Activated B cell treated with CpG ODN at 0.5 μM for 24 hours (primary cell): Measurements from ENCODE around the gene NF2. TPM values are rescaled to one million over a fixed set of nuclear protein-coding genes. Genes with fewer than 3 reads are reported as not detected.
A peak's percentile ranks its signal among the peaks of the same experiment; 100 is the strongest.

Experiments used
- ATAC-seq: fragments of 200-7000 bp; cut with Tn5 transposase; one replicate; pipeline ENCODE4 v1.10.0; 2021; ENCODE audit warnings: low read depth, mild to moderate bottlenecking, moderate library complexity
- CTCF ChIA-PET: fragments of 350-600 bp; sonication (Branson Sonifier 250); formaldehyde crosslinking; loops from one replicate; lab custom pipeline; 2021; ENCODE audit warnings: antibody characterized with exemption; lab: Charles Lee
- POLR2A ChIA-PET: fragments of 350-600 bp; sonication (Branson Sonifier 250); formaldehyde crosslinking; loops from one replicate; lab custom pipeline; 2021; ENCODE audit warnings: antibody characterized with exemption; lab: Charles Lee
- DNase-seq: peaks from one replicate; pipeline ENCODE4 v3.0.0; 2022
- H3K27ac Mint-ChIP-seq: one replicate; pipeline ENCODE4 v1.8.0; 2020; ENCODE audit warnings: mixed read lengths
- H3K27me3 Mint-ChIP-seq: one replicate; pipeline ENCODE4 v1.8.0; 2021; ENCODE audit warnings: mixed read lengths
- H3K36me3 Mint-ChIP-seq: one replicate; pipeline ENCODE4 v1.8.0; 2021; ENCODE audit warnings: low read depth, mixed read lengths
- H3K4me1 Mint-ChIP-seq: one replicate; pipeline ENCODE4 v1.8.0; 2021; ENCODE audit warnings: mixed read lengths
- H3K4me3 Mint-ChIP-seq: one replicate; pipeline ENCODE4 v1.8.0; 2020; ENCODE audit warnings: mild to moderate bottlenecking, mixed read lengths
- H3K9me3 Mint-ChIP-seq: one replicate; pipeline ENCODE4 v1.8.0; 2020; ENCODE audit warnings: mixed read lengths
- CTCF ChIP-seq: fragments of 200-600 bp; IDR thresholded peaks from one replicate; pipeline ENCODE4 v1.8.0; 2022; ENCODE audit warnings: antibody characterized with exemption, mild to moderate bottlenecking
- intact Hi-C: fragments of 100-400 bp; cut with micrococcal nuclease; formaldehyde crosslinking; loops from one replicate; pipeline ENCODE4 v1.15.1; 2024
- total RNA-seq: library from RNA; stranded (reverse); gene quantifications from 2 replicates; pipeline ENCODE4 v1.2.3, GENCODE V29; 2022

The NF2 gene
- total RNA-seq, 1 donor from 2014 or later: 30.3 TPM

GRCh38 chr22:29718949-29719898, 115.8 kb downstream of the NF2 start:
- no peak for ATAC-seq
- intact Hi-C loops: no loop called here
- TF ChIP-seq CTCF: no peak
- Mint-ChIP-seq H3K4me3 (peak overlapping the region; percentile 28), H3K4me1 (peaks cover 7% of the 10 kb centered on the region), H3K9me3 (no peaks in the 10 kb centered on the region), H3K36me3 (no peaks in the 10 kb centered on the region), H3K27ac (no peak overlapping the region), H3K27me3 (peaks cover 43% of the 10 kb centered on the region)
- no peak for DNase-seq
- POLR2A ChIA-PET: no interaction called here
- CTCF ChIA-PET: no interaction called here

- Mint-ChIP-seq H3K27me3 (peaks cover 43% of the 10 kb centered on the region), H3K4me1 (peaks cover 7% of the 10 kb centered on the region), H3K36me3 (no peaks in the 10 kb centered on the region), H3K27ac (no peak within 1 kb of the TSS), H3K9me3 (no peaks in the 10 kb centered on the region), H3K4me3 (peak within 1 kb of the TSS; percentile 28)
- CTCF ChIA-PET: no interaction called here
- DNase-seq (no peak), ATAC-seq (no peak)
- TF ChIP-seq CTCF: no peak
- intact Hi-C loops: no loop called here
- POLR2A ChIA-PET: no interaction called here
Observed at GRCh38 chr22:29719899-29720645, 116.6 kb downstream of the NF2 start, which contains the start of gene CABP7. TSS of gene CABP7 (plus strand) at chr22:29720003. CDS start at chr22:29720425, 422 bp downstream.

GRCh38 chr22:29720811-29721323, 117.4 kb downstream of the NF2 start:
- Mint-ChIP-seq H3K36me3 (no peaks in the 10 kb centered on the region), H3K27ac (no peak overlapping the region), H3K27me3 (peaks cover 44% of the 10 kb centered on the region), H3K4me3 (no peak overlapping the region), H3K4me1 (peaks cover 7% of the 10 kb centered on the region), H3K9me3 (no peaks in the 10 kb centered on the region)
- no peak for DNase-seq
- ChIA-PET POLR2A (no interaction called here), CTCF (no interaction called here)
- intact Hi-C loops: no loop called here
- ATAC-seq: no peak
- TF ChIP-seq CTCF: no peak

- TF ChIP-seq CTCF: no peak
- no peaks in the 10 kb centered on the region for H3K9me3 Mint-ChIP-seq
- no peak overlapping the region for H3K4me3 Mint-ChIP-seq
- ATAC-seq: no peak
- H3K27ac Mint-ChIP-seq: no peak overlapping the region
- DNase-seq: no peak
- intact Hi-C loops: no loop called here
- no peaks in the 10 kb centered on the region for H3K36me3 Mint-ChIP-seq
- H3K27me3 Mint-ChIP-seq: peaks cover 31% of the 10 kb centered on the region
- H3K4me1 Mint-ChIP-seq: peaks cover 7% of the 10 kb centered on the region
- ChIA-PET POLR2A (no interaction called here), CTCF (no interaction called here)
Observed at GRCh38 chr22:29722151-29722550, 118.7 kb downstream of the NF2 start.

- intact Hi-C loops: no loop called here
- Mint-ChIP-seq H3K36me3 (no peaks in the 10 kb centered on the region), H3K27ac (no peak overlapping the region), H3K4me1 (peaks cover 7% of the 10 kb centered on the region), H3K4me3 (no peak overlapping the region), H3K9me3 (no peaks in the 10 kb centered on the region), H3K27me3 (peaks cover 27% of the 10 kb centered on the region)
- no peak for DNase-seq
- POLR2A ChIA-PET: no interaction called here
- TF ChIP-seq CTCF: no peak
- CTCF ChIA-PET: no interaction called here
- no peak for ATAC-seq
Observed at GRCh38 chr22:29722587-29722986, 119.2 kb downstream of the NF2 start.
